ENCODE measurements around the gene NCOR2.

NCOR2 gene

GRCh38 chr12:124541322-124541721 is 26.1 kb downstream of the NCOR2 start:
- no peak for DNase-seq

DNA sequence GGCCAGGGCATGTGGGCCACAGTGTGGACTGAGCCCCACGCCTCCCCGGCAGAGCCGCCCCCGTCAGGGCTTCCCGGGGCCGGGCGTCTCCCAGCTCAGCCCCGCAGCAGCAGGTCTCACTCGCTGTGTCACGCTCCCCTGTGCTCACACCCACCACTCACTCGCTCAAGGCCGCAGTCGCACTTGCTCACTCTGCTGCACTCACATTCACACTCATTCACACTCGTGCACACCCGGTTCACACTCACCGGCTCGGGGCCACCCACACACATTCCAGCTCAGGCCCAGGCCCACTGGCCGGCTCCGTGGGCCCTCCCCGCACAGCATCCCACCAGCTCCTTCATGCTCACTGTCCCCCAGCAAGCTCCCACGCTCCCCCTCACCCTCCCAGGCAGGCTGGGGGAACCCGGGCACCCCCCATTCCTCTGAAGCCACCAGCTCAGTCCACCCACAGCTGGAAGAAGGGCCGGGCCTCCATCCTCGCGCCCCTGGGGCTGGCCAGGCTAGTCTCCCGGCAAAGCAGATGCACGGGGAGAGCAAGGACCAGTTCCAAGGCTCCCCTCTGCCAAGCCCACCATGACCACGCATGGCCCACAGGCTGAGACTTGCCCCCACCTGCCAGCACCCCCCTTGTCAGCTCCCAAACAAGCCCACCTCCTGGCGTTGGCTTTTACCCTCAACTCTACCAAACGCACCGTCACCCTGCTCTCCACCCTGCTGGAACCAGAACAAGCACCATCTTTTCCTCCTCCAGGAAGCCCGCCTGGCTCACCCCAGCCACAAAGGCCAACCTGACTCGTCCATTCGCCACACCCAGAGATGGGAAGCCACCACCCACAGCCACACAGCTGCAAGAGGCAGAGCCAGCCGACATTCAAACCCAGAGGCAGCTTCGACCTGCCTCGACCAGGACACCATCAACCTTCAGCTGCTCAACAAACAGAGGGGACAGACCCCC is 28.0 kb downstream of the NCOR2 start:
- no peak for DNase-seq

DNA sequence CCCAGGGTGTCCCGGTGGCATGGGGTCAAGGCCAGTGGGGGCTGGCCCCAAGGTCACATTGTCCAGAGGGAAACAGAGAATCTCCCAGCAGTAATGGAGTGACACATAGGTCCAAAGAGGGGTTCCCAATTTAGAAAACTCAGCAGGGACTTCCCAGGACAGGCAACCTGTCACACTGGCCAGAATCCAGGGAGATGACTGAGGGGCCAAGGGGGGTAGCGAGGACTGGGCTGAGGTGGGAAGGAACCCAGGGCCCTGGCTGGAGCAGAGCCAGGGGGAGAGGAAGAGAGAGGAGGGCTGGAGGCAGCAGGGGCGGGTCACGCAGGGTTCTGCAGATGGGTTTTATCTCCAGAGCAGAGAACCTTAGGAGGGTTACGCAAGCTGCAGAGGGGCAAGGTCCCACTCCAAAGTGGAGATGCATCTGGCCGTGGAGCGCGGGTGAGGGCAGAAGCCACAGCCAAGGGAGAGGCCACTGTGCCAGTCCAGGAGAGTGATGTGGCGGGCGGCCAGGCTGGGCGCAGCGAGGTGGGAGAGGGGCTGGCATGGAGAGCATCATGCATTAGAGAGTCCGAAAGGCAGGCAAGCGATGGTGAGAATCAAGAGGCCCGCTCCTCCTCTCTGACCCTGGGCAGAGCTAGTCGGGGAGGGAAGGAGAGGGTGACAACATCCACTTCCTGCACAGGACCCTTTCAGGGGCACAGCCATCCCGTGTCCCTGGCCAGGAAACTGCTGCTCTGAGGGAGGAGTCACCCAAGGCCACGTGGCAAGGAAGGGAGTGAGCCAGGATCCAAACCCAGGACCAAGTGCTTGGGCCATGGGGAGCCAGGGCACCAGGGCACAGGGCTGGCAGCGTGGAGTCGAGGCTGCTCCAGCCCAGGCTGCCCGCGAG is 29.0 kb downstream of the NCOR2 start:
- DNase-seq = no peak

DNA sequence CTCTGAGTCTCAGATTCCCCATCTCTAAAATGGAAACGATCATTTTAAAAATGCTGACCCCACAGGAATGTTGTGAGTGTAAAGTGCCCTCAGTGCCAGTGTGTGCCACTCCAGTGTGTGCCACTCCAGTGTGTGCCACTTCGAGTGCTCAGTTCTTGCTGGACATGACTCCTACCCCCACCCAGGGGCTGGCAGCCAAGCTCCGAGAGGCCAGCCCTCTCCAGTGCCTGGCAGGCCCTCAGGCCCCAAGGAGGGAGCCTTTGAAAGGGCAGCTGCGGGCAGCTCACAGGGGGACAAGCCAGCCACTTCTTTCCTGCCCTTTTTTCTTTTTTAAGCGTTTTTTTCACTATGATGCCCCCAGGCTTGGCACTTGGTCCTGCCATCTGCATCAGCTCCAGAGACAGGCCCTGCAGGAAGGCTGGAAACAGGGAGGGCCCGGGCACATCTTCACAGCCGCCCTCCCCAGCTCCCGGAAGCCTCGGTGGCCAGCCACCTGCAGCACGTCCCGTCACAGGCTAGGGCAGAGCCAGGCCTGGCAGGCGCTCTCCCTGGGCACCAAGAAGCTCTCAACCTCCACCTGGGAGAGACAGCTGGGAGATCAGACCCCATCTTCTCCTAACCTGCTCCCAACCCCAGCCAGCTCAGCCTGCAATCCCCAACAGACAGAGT is 29.8 kb downstream of the NCOR2 start:
- DNase-seq = no peak

DNA sequence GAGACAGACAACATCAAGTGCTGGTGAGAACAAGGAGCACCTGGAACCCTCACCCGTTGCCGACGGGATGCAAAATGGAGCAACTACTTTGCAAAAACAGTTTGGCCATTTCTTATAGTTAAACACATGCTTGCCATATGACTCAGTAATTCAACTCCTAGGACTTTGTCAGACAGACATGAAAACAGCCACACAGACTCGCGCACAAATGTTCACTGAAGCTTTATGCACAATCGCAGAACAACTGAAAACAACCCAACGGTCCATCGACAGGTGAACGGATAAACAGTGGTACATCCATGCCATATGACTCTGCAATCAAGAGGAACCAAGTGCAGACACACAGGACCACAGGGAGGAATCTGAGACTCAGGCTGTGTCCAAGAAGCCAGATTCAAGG is 30.8 kb downstream of the NCOR2 start:
- no peak for DNase-seq

- no peak for DNase-seq
Measured at GRCh38 chr12:124534776-124535740, 32.4 kb downstream of the NCOR2 start.

- no peak for DNase-seq
Measured at GRCh38 chr12:124533456-124533855, 34.0 kb downstream of the NCOR2 start.

DNA sequence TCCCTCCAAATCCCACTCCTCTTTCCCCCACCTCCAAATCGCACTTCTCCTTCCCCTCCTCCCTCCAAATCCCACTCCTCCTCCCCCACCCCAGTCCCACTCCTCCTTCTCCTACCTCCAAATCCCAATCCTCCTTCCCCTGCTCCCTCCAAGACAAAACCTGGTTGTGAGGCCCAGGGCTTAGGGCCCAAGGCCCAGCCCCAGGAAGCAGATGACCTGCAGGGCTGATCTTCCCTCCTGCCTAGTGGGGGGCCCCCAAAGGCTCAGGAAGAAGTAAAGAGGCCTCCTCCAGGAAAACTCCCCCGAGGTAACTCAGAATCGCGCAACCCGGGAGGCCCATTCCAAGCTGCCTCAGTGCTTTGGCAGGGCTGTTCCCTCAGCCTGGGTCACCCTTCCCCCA is 34.4 kb downstream of the NCOR2 start:
- DNase-seq = no peak

- no peak for DNase-seq
Measured at GRCh38 chr12:124532331-124532750, 35.1 kb downstream of the NCOR2 start.

- no peak for DNase-seq
Measured at GRCh38 chr12:124531906-124532305, 35.5 kb downstream of the NCOR2 start.

GRCh38 chr12:124531281-124531745 is 36.1 kb downstream of the NCOR2 start:
- DNase-seq = no peak

DNA sequence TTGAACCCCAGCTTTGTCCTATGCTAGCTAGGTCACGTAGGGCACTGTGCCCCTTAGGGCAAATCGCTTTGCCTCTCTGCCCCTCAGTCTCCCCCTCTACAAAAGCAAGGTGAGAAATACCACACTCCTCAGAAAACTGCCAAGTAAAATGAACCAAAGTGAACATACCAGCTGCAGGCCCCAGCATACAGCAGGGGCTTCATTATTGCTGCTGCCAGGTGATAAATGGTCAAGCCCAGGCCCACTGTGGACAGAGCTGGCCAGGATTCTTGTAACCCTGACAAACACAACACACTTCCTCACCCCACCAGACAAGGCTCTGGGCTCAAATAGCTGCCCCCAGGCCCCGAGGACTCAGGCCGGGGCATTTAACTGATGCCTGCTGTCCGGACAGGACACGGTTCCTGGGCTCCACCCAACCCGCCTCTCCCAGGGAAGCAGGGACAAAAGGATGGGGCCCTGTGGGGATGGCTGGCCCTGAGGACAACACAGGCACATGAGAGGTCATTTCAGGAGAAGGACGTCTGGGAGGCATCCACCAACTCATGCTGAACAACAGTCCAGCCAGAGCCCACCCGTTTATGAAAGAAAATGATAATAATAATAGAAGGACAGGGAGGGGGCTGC is 36.7 kb downstream of the NCOR2 start:
- no peak for DNase-seq

GRCh38 chr12:124529565-124530276 is 37.7 kb downstream of the NCOR2 start:
- DNase-seq = no peak

DNA sequence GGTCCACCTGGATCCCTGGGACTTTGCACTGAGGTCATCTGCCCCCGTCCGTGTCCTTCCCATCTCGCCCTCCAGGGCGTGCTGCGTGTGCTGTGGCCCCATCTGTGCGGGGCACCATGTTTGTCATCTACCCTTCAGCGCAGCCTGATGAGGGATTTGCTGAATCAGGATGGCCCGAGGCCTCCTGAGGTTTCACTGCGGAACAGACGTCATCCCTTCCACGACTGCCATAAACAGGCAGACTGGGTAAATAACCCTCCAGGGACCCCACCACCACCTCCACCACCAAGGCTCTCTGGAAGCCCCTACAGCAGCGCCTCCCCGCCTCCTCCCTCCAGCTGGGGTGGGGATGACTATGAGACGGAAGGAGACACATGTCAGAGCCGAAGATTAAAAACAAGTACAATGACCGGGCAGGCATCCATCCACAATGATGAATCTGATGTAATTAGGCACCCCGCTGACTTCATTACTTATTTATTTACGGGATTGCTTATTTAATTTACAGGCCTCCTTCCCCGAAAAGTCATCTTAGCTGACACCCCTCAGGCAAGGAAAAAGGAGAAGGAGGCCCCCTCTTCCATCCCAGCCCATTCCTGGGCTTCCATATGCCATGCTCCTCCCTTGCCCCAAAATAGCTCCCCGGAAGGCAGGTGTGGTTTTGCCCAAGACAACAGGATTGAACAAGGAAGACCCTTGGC is 39.4 kb downstream of the NCOR2 start:
- no peak for DNase-seq

GRCh38 chr12:124525927-124526692 is 41.3 kb downstream of the NCOR2 start:
- no peak for DNase-seq

- DNase-seq = no peak
Measured at GRCh38 chr12:124525455-124525854, 42.0 kb downstream of the NCOR2 start.

GRCh38 chr12:124524231-124524925 is 43.0 kb downstream of the NCOR2 start:
- DNase-seq = no peak

- no peak for DNase-seq
Measured at GRCh38 chr12:124523071-124523470, 44.3 kb downstream of the NCOR2 start.

DNA sequence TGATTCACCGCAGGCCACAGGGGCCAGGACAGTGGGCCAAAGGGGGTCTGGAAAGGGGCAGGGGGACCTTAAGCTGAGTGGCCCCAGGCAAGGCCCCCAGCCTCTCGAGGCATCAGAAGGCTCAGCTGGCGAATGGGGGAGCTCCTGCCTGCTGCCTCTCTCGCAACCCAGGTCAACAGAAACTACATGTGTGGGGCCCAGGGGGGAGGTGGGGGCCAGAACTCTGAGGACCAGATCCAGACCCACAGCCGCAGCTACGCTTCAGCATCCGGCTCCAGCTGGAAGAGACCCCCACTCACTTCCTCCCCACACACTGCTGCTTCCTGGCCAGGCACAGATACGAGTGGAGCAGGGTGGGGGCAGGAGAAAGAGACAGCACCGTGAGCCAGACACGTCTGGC is 46.5 kb downstream of the NCOR2 start:
- DNase-seq = no peak
